Sigmoid colon (tissue), 4 donors: ENCODE data around the gene TFCP2L1.

Experiments
- CTCF ChIP-seq, 4 experiments: fragments of 450-650 bp in 3 of 4; fragments of 200-600 bp in 1 of 4; IDR thresholded peaks; one replicate each; pipeline ENCODE4 v1.5.1; 2016 to 2019; ENCODE audit warnings: antibody characterized with exemption in 4 of 4, mild to moderate bottlenecking in 3 of 4, moderate library complexity in 2 of 4
- EP300 ChIP-seq, 4 donors: sonication (generic); formaldehyde crosslinking; IDR thresholded peaks; one replicate each; pipeline ENCODE4 v1.6.1; 2017; ENCODE audit warnings: antibody characterized with exemption in 4 of 4
- POLR2A ChIP-seq, 2 donors: fragments of 450-650 bp; IDR thresholded peaks; one replicate each; pipeline ENCODE4 v1.6.1; 2016; ENCODE audit warnings: antibody characterized with exemption in 2 of 2, mild to moderate bottlenecking in 2 of 2, moderate library complexity in 2 of 2
- POLR2AphosphoS5 ChIP-seq, 4 donors: sonication (generic); formaldehyde crosslinking; IDR thresholded peaks; one replicate each; pipeline ENCODE4 v1.6.1; 2017; ENCODE audit warnings: antibody characterized with exemption in 4 of 4

- TF ChIP-seq CTCF (IDR thresholded peaks at IDR 0.05) (no peak), POLR2AphosphoS5 (IDR thresholded peaks at IDR 0.05) (no peak), POLR2A (IDR thresholded peaks at IDR 0.05) (no peak), EP300 (IDR thresholded peaks at IDR 0.05) (no peak)
These were observed 93.5 kb downstream of the TFCP2L1 start for GRCh38 chr2:121191191-121192170.
